ENCODE data around the gene MUL1. TPM values are rescaled to one million over a fixed set of nuclear protein-coding genes. Genes with fewer than 3 reads are reported as not detected.

MUL1 gene
- total and polyA plus RNA-seq, 9 donors, result 16.6 to 24.4 (median 21.1) TPM

- Histone ChIP-seq H3K27ac (ENCODE audit: low read length) (no peak overlapping the region), H3K36me3 (ENCODE audit: control insufficient read depth, insufficient read depth, low read length) (no peaks in the 10 kb centered on the region), H3K4me1 (ENCODE audit: control insufficient read depth, insufficient read depth, low read length) (no peaks in the 10 kb centered on the region), H3K9me3 (replicated peaks; ENCODE audit: control insufficient read depth, low read depth, low read length) (no peaks in the 10 kb centered on the region), H3K27me3 (ENCODE audit: control insufficient read depth, insufficient read depth, low read length) (peaks cover 16% of the 10 kb centered on the region), H3K4me3 (ENCODE audit: low read length) (no peak overlapping the region)
- no CpG with 5 or more reads among the region's 1 CpG for WGBS (ENCODE audit: insufficient coverage)
- no peak for DNase-seq
Measured at GRCh38 chr1:20540281-20540680, 32.3 kb upstream of the MUL1 start.

- Histone ChIP-seq H3K4me1 (ENCODE audit: control insufficient read depth, insufficient read depth, low read length) (no peaks in the 10 kb centered on the region), H3K36me3 (ENCODE audit: control insufficient read depth, insufficient read depth, low read length) (no peaks in the 10 kb centered on the region), H3K27ac (ENCODE audit: low read length) (no peak overlapping the region), H3K27me3 (ENCODE audit: control insufficient read depth, insufficient read depth, low read length) (peaks cover 17% of the 10 kb centered on the region), H3K9me3 (replicated peaks; ENCODE audit: control insufficient read depth, low read depth, low read length) (no peaks in the 10 kb centered on the region), H3K4me3 (ENCODE audit: low read length) (no peak overlapping the region)
- 63% methylated on average over 2 of the region's 3 CpGs for WGBS (ENCODE audit: insufficient coverage)
- no peak for DNase-seq
Measured at GRCh38 chr1:20538760-20539551, 31.0 kb upstream of the MUL1 start.

- DNase-seq, result no peak
- no CpG with 5 or more reads among the region's 2 CpGs for WGBS (ENCODE audit: insufficient coverage)
- H3K9me3 ChIP-seq (replicated peaks; ENCODE audit: control insufficient read depth, low read depth, low read length), result no peaks in the 10 kb centered on the region
- no peak overlapping the region for H3K4me3 ChIP-seq (ENCODE audit: low read length)
- no peak overlapping the region for H3K27ac ChIP-seq (ENCODE audit: low read length)
- H3K4me1 ChIP-seq (ENCODE audit: control insufficient read depth, insufficient read depth, low read length), result no peaks in the 10 kb centered on the region
- H3K36me3 ChIP-seq (ENCODE audit: control insufficient read depth, insufficient read depth, low read length), result no peaks in the 10 kb centered on the region
- H3K27me3 ChIP-seq (ENCODE audit: control insufficient read depth, insufficient read depth, low read length), result peaks cover 19% of the 10 kb centered on the region
Measured at GRCh38 chr1:20538227-20538626, 30.3 kb upstream of the MUL1 start.

- no peak overlapping the region for H3K4me3 ChIP-seq (ENCODE audit: low read length)
- H3K9me3 ChIP-seq (replicated peaks; ENCODE audit: control insufficient read depth, low read depth, low read length), result no peaks in the 10 kb centered on the region
- 54% methylated on average over 10 of the region's 12 CpGs for WGBS (ENCODE audit: insufficient coverage)
Measured at GRCh38 chr1:20534659-20535417, 26.9 kb upstream of the MUL1 start.

GRCh38 chr1:20533635-20534034 lies 25.7 kb upstream of the MUL1 start:
- H3K4me3 ChIP-seq (ENCODE audit: low read length), result no peak overlapping the region
- no peaks in the 10 kb centered on the region for H3K36me3 ChIP-seq (ENCODE audit: control insufficient read depth, insufficient read depth, low read length)
- no peak overlapping the region for H3K27ac ChIP-seq (ENCODE audit: low read length)
- DNase-seq, result no peak
- WGBS (ENCODE audit: insufficient coverage), result 26% methylated on average over 4 of the region's 4 CpGs
- no peaks in the 10 kb centered on the region for H3K9me3 ChIP-seq (replicated peaks; ENCODE audit: control insufficient read depth, low read depth, low read length)
- peaks cover 16% of the 10 kb centered on the region for H3K27me3 ChIP-seq (ENCODE audit: control insufficient read depth, insufficient read depth, low read length)
- no peaks in the 10 kb centered on the region for H3K4me1 ChIP-seq (ENCODE audit: control insufficient read depth, insufficient read depth, low read length)

More at GRCh38 chr1:20534659-20535417, 26.9 kb upstream of the MUL1 start:
- peaks cover 16% of the 10 kb centered on the region for H3K27me3 ChIP-seq (ENCODE audit: control insufficient read depth, insufficient read depth, low read length)
- DNase-seq, result no peak
- no peaks in the 10 kb centered on the region for H3K4me1 ChIP-seq (ENCODE audit: control insufficient read depth, insufficient read depth, low read length)
- no peak overlapping the region for H3K27ac ChIP-seq (ENCODE audit: low read length)
- no peaks in the 10 kb centered on the region for H3K36me3 ChIP-seq (ENCODE audit: control insufficient read depth, insufficient read depth, low read length)

- H3K9me3 ChIP-seq (replicated peaks; ENCODE audit: control insufficient read depth, low read depth, low read length), result no peaks in the 10 kb centered on the region
- peaks cover 17% of the 10 kb centered on the region for H3K27me3 ChIP-seq (ENCODE audit: control insufficient read depth, insufficient read depth, low read length)
- 54% methylated on average over 5 of the region's 6 CpGs for WGBS (ENCODE audit: insufficient coverage)
- no peak overlapping the region for H3K4me3 ChIP-seq (ENCODE audit: low read length)
- no peaks in the 10 kb centered on the region for H3K4me1 ChIP-seq (ENCODE audit: control insufficient read depth, insufficient read depth, low read length)
- H3K36me3 ChIP-seq (ENCODE audit: control insufficient read depth, insufficient read depth, low read length), result no peaks in the 10 kb centered on the region
- no peak for DNase-seq
- no peak overlapping the region for H3K27ac ChIP-seq (ENCODE audit: low read length)
Measured at GRCh38 chr1:20530901-20531300, 22.9 kb upstream of the MUL1 start.

- WGBS (ENCODE audit: insufficient coverage), result 61% methylated on average over 2 of the region's 8 CpGs
- no peaks in the 10 kb centered on the region for H3K9me3 ChIP-seq (replicated peaks; ENCODE audit: control insufficient read depth, low read depth, low read length)
Measured at GRCh38 chr1:20530306-20530705, 22.4 kb upstream of the MUL1 start.

GRCh38 chr1:20528221-20528620 lies 20.3 kb upstream of the MUL1 start:
- Histone ChIP-seq H3K4me3 (ENCODE audit: low read length) (no peak overlapping the region), H3K27ac (ENCODE audit: low read length) (no peak overlapping the region), H3K9me3 (replicated peaks; ENCODE audit: control insufficient read depth, low read depth, low read length) (no peaks in the 10 kb centered on the region), H3K36me3 (ENCODE audit: control insufficient read depth, insufficient read depth, low read length) (no peaks in the 10 kb centered on the region), H3K4me1 (ENCODE audit: control insufficient read depth, insufficient read depth, low read length) (no peaks in the 10 kb centered on the region), H3K27me3 (ENCODE audit: control insufficient read depth, insufficient read depth, low read length) (peaks cover 11% of the 10 kb centered on the region)
- no peak for DNase-seq
- 60% methylated on average over 5 of the region's 7 CpGs for WGBS (ENCODE audit: insufficient coverage)

More at GRCh38 chr1:20530306-20530705, 22.4 kb upstream of the MUL1 start:
- Histone ChIP-seq H3K27me3 (ENCODE audit: control insufficient read depth, insufficient read depth, low read length) (peaks cover 17% of the 10 kb centered on the region), H3K4me3 (ENCODE audit: low read length) (no peak overlapping the region), H3K36me3 (ENCODE audit: control insufficient read depth, insufficient read depth, low read length) (no peaks in the 10 kb centered on the region), H3K4me1 (ENCODE audit: control insufficient read depth, insufficient read depth, low read length) (no peaks in the 10 kb centered on the region), H3K27ac (ENCODE audit: low read length) (no peak overlapping the region)
- no peak for DNase-seq

- 79% methylated on average over 4 of the region's 6 CpGs for WGBS (ENCODE audit: insufficient coverage)
Measured at GRCh38 chr1:20526267-20526666, 18.3 kb upstream of the MUL1 start.

More at GRCh38 chr1:20526267-20526666, 18.3 kb upstream of the MUL1 start:
- Histone ChIP-seq H3K4me3 (ENCODE audit: low read length) (no peak overlapping the region), H3K27ac (ENCODE audit: low read length) (no peak overlapping the region), H3K36me3 (ENCODE audit: control insufficient read depth, insufficient read depth, low read length) (no peaks in the 10 kb centered on the region), H3K27me3 (ENCODE audit: control insufficient read depth, insufficient read depth, low read length) (peaks cover 9% of the 10 kb centered on the region), H3K4me1 (ENCODE audit: control insufficient read depth, insufficient read depth, low read length) (no peaks in the 10 kb centered on the region), H3K9me3 (replicated peaks; ENCODE audit: control insufficient read depth, low read depth, low read length) (no peaks in the 10 kb centered on the region)
- DNase-seq, result no peak

All from muscle of leg (tissue), 11 donors.